Raji (cell line): ENCODE data around the gene BBS9.

Source experiments
- POLR2A ChIP-seq: IDR thresholded peaks from 2 replicates; pipeline ENCODE4 v1.6.1; 2011; ENCODE audit warnings: low read depth, low read length, control low read depth; ENCODE audit not compliant: insufficient read depth

BBS9 gene

DNA sequence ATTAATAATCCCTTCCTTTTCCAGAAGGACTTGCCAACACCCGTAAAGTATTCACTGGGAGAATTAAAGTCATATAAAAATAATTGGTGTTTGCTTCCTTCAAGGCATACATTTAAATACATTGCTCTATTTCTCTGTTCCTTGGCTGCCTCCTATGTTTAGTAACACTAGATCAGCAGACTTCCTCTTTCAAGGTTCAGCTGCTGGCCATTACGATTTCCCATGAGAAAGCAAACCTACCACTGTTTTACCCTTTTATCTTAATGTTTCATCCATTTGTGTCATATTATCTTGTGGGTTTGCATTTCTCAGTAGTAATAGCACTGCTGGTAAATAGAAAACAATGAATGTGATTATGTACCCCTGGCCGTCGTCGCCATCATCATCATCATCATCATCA lies 462.1 kb downstream of the BBS9 start:
- no peak for TF ChIP-seq POLR2A

GRCh38 chr7:33592718-33593117 lies 463.4 kb downstream of the BBS9 start:
- no peak for TF ChIP-seq POLR2A

- TF ChIP-seq POLR2A, result no peak
Observed at GRCh38 chr7:33593611-33594010, 464.2 kb downstream of the BBS9 start.

DNA sequence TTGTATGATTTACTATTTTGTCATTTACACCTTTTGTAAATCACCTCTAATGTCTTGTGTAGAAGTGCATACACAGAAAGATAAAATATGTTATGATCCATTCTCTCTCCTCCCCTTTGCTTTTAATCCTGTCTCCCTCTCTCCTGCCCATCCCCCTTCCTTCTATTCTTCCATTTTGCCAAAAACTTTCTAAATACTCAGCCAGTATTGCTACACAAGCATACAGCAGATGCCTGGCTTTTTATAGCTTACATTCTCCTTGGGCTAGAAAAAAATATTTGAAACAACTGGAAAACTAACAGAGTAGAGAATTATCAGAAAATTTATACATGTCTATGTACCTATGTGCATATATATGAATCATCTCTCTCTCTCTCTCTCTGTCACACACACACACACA lies 467.3 kb downstream of the BBS9 start:
- no peak for TF ChIP-seq POLR2A

DNA sequence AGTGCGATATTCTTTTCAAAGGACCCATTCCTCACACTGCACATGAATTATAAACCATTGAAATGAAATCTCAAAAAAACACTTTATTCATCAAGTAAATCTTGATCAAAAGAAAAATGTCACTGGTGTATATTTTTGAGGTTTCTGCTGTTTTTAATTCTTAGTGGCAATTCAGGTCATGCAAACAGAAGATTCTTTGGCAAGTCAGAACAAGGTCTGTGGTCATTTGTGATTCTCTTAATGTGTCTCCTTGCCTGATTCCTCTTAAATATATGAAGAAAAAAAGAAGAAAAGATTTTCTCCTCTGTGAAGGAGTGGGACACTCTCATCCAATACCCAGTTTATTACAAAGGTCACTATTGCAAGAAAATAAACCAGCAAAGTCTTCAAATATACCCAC lies 467.8 kb downstream of the BBS9 start:
- TF ChIP-seq POLR2A, result no peak

DNA sequence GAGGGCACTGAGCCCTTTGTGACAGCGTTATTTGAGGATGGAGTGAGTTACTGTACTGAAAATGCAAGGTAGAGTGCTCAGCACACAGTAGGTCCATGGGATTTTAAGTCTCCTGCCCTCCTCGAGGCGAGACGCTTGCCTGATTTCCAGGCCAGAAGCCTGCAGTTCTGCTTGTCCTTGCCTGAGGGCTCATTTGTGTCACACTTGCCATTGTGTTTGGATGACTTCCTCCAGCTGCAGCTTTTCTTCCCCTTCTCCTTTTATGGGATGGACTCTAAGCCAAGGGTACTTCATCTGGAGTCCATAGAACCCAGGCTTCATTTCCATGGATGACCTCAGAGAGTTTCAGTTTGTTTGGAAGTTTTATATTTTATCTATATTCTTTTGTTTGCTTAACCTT lies 471.7 kb downstream of the BBS9 start:
- TF ChIP-seq POLR2A, result no peak

- TF ChIP-seq POLR2A, result no peak
Observed at GRCh38 chr7:33601884-33602283, 472.5 kb downstream of the BBS9 start.

DNA sequence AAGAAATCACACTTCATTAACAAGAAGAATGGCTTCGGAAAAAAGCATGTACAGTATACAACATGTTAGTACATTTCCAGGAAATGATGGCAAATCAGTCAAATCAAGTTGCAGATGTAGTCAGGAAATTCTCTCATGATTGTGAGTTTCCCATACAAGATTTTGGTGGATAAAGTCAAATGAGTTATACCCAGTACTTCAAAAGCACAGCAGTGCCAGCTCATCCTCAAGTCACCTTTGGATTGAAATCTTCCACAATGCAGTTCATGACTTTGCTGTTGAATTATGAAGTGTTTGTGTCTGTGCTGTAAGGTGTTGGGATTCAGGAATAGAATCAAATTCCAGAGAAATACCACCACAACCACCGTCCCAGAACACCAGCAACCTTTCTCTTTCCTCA lies 474.7 kb downstream of the BBS9 start:
- no peak for TF ChIP-seq POLR2A

DNA sequence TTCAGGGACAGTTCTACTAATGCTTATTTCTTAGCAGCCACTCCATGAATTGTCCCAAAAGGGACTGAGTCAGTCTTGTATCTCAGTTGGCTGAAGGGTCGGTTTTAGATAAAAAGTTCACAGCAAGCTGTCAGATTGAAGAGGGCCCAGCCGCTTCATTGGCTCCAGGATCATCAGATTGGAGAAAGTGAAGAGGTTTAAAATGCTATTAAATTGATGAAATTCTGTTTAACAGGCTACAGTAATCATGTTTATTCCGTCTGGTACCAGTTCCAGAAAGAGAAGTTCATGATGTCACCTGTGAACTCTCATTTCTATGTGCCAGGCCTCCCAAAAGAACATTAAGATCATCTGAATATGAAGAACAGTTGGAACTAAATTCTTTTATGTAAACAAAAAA lies 481.6 kb downstream of the BBS9 start:
- no peak for TF ChIP-seq POLR2A

- no peak for TF ChIP-seq POLR2A
Observed at GRCh38 chr7:33612442-33612841, 483.1 kb downstream of the BBS9 start.

- TF ChIP-seq POLR2A, result no peak
Observed at GRCh38 chr7:33614357-33615117, 485.2 kb downstream of the BBS9 start.

- TF ChIP-seq POLR2A, result no peak
Observed at GRCh38 chr7:33616752-33617151, 487.4 kb downstream of the BBS9 start.

GRCh38 chr7:33619264-33619663 lies 489.9 kb downstream of the BBS9 start:
- no peak for TF ChIP-seq POLR2A

DNA sequence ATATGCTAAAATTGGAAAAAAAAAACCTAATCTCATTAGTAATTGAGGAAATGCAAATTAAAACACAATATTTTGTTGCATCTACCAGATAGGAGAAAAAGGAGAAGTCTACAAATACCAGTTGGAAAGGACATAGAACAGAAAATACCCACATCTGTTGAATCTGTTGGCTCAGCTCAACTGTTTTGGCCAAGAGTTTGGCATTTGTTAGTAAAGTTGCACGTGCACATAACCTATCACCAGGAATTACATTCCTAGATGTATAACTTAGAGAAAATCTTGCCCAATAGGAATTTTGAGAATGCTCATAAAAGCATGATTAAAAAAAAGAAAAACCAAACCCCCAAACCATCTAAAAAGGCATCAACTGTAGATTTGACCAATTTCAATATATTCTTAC lies 493.9 kb downstream of the BBS9 start:
- no peak for TF ChIP-seq POLR2A

DNA sequence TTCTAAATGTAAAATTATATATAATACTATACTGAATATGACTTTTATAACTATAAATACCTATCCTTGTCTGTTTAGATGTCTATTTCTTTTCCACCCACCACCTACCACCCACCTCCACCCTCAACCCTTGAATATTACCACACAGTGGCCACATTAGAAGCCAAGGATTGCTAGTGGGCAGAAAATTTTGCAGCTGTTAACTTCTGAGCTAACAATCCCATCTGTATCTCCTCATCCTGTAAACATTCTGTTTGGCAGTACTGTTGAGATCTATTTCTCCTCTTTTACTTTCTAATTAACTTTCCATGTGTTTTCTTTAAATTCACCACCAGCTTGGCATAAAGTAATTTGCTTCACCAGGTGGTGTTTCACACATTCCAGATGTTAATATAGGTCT lies 494.9 kb downstream of the BBS9 start:
- TF ChIP-seq POLR2A, result no peak

GRCh38 chr7:33626869-33627268 lies 497.5 kb downstream of the BBS9 start:
- no peak for TF ChIP-seq POLR2A

- no peak for TF ChIP-seq POLR2A
Observed at GRCh38 chr7:33627741-33628140, 498.4 kb downstream of the BBS9 start.
